HG03097 (cell line): ENCODE data around the gene PORCN.
A peak's percentile ranks its signal among the peaks of the same experiment; 100 is the strongest.
"Not testable (repeated sequence)": the region's sequence is repeated elsewhere in the genome, so short reads cannot be mapped to it uniquely, and the experiment has no call there.

Experiments used
- ATAC-seq: cut with Tn5 transposase; IDR thresholded peaks from one replicate; pipeline ENCODE4 v1.9.1; 2021; ENCODE audit not compliant: unreplicated experiment, low FRiP score

Gene PORCN

GRCh38 chrX:48509245-48509590 lies 426 bp downstream of the PORCN start:
- ATAC-seq = no peak

DNA sequence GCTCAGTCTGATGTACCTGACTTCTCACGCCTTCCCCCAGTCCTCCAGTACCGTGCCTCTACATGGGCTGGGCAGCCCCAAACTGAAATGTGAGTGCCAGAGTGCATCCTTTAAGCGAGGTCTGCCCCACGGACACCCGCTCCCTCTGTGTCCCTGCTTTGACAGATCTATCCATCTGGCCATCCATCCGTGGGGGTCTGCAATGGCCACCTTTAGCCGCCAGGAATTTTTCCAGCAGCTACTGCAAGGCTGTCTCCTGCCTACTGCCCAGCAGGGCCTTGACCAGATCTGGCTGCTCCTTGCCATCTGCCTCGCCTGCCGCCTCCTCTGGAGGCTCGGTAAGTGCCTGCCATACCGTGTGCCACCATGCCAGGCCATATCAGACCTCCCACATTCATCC lies 827 bp downstream of the PORCN start:
- ATAC-seq = no peak

DNA sequence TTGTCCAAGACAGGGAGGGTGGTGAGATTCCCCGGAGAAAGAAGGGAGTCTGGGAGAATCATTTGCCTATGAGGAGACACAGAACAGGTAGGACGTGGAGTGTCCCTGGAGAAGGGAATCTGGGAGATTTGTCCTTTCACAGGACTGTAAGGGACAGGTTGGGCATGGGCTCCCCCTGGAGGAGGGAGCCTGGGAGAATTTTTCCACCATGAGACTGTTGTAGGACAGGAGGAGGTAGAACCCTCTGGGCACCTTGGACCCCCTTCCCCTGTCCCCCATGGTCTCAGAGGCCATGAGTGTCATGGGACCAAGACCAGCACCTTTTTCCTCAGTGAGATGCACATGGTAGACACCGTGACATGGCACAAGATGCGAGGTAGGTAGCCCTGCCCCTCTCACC lies 2.8 kb downstream of the PORCN start:
- no peak for ATAC-seq

GRCh38 chrX:48512371-48512935 lies 3.7 kb downstream of the PORCN start:
- ATAC-seq = no peak

GRCh38 chrX:48513670-48514069 lies 4.9 kb downstream of the PORCN start:
- ATAC-seq = no peak

GRCh38 chrX:48514126-48514806 lies 5.5 kb downstream of the PORCN start:
- ATAC-seq = no peak

DNA sequence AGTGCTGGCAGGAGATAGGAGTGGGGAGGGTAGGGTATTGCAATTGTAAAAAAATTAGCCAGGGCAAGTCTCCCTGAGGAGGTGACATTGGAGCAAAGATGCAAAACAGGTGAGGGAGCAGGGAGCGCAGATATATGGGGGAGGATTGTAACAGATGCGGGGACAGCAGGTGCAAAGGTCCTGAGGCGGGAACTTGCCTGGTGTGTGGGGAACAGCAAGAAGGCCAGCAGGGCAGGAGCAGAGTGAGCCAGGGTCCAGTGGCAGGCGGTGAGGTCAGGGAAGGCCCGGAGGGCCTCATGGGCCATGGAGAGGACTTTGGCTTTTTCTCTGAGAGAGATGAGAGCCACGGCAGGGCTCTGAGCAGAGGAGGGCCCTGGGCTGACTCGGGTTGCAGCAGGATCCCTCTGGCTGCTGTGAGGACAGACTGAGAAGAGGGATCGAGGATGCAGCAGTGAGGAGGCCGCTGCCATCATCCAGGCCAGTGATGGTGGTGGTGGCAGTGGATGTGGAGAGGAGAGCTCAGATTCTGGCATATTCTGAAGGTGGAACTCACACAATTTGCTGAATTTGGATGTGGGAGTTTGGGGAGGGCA lies 6.2 kb downstream of the PORCN start:
- no peak for ATAC-seq

DNA sequence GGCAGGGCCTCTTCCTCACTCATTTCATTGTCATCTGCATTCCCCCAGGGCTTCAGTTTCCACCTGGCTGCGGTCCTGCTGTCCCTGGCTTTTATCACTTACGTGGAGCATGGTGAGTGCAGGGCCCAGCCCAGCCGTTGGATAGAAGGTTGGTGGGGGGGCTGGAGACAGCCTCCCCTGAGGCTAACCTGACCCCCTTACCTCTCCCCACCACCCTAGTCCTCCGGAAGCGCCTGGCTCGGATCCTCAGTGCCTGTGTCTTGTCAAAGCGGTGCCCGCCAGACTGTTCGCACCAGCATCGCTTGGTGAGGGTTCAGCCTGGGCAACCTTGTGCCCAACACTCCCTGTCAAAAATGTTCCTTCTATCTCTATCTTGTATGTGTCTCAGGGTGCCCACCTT lies 7.0 kb downstream of the PORCN start:
- no peak for ATAC-seq

DNA sequence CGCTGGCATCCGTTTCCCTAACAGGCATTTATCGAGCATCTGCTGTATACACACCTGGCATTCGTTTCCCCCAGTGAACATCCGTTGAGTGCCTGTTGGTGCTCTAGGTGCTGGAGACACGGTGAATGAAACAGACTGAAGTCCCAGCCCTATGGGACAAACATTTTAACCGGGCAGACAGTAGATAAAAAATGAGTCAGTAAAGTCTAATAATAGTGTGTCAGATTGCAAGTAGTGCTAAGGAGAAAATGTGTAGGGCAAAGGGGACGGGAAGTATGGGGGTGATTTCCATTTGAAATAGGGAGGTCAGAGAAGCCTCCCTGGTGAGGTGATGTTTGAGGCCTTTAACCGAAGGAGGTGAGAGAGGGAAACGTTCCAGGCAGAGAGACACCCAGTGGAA lies 7.5 kb downstream of the PORCN start:
- ATAC-seq = no peak

DNA sequence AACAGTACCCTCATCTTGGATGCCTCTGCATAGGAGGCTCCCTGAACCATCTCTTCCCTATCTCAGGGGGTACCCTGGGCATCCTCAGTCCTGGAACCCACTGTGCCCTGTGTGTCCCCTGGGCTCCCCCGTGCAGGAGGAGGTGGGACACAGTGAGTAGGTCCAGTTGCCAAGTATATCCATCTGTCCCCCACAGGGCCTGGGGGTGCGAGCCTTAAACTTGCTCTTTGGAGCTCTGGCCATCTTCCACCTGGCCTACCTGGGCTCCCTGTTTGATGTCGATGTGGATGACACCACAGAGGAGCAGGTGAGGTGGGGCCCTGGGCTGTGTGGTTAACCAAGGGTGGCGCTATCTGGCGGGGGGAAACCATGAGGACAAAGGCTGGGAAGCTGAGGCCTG lies 8.2 kb downstream of the PORCN start:
- ATAC-seq = no peak

GRCh38 chrX:48519481-48519880 lies 10.7 kb downstream of the PORCN start:
- ATAC-seq = not testable (repeated sequence)

DNA sequence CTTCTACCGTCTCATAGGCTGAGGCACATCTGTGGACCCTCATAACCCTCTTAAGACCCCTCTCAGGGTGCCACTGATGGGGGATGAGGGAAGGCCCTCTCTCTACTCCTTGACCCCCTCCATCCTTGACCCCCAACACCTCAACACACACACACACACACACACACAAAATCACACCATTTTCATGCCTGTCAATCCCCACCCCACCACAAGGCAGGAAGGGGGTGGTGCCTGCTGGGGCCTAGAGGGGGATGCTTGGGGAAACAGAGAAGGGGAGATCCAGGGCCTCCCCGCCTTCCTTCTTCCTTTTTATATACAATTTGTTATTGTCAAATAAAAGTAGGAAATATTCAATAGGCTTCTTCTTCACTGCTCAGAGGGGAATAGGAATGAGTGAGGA lies 11.7 kb downstream of the PORCN start:
- no peak for ATAC-seq

DNA sequence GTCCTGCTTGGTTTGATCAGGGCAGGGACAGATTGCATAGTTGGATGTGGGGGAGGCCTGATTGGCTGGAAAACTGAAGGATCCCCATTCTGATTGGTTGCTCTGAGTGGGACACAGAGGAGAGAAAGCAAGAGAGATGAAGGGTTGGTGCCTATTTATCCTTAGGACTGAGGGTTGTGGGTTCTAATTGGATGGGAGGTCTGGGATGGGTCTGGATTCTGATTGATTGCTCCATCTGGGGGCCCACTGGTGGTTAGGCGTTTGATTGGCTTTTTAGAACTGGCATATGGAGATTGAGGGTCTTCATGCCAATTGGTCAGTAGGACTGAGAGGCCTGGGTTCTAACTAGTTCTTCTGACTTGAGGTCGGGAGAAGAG lies 12.2 kb downstream of the PORCN start:
- ATAC-seq = no peak

DNA sequence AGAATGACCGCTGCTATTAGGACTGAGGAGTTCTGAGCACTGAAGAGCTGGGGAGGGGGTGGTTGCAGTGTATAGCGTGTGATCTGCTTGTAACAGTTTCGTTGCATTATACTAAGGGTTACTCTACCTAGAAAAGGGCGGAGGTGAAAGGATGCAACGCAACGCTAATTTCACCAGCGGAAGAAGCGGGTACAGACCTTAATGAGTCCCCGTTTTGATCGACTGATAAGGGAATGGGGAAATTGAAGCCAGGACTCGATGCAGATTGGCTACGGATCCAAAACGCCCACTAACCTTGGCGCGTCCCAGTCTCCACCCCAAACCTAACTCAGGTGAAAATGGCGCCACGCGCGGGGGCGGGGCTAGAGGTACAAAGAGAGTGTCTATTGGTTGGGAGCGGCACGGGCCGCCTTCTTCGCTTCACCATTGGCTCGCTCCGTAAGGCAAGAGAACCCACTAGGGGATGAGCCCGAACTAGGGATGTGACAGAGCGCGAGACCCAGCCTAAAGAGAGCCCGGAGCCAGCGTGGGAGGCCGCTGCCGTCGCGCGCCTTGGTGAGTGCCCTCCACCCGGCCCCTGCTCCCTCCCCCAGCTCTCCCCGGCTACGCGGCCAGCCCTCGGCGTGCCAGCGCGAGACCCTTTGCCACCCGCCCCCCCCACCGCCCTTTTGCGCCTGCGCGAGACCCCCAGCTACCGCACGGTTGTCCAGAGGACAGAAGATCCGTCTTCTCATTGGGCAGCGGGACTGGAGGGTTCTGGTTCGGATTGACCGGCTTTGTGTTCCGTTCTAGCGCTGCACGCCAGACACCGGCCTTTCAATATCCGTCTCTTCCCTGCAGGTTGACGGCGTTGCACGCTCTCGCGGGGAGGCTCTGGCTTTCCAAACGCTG lies 12.8 kb downstream of the PORCN start, which contains the start of gene EBP:
TSS of gene EBP (plus strand) at position 456 of the 891 bp plus-strand sequence. CDS start 1,964 bp downstream, outside the sequence.
- ATAC-seq = peak; percentile 95

GRCh38 chrX:48522291-48522690 lies 13.5 kb downstream of the PORCN start:
- no peak for ATAC-seq

- ATAC-seq = no peak
Measured at GRCh38 chrX:48523682-48524081, 14.9 kb downstream of the PORCN start.

DNA sequence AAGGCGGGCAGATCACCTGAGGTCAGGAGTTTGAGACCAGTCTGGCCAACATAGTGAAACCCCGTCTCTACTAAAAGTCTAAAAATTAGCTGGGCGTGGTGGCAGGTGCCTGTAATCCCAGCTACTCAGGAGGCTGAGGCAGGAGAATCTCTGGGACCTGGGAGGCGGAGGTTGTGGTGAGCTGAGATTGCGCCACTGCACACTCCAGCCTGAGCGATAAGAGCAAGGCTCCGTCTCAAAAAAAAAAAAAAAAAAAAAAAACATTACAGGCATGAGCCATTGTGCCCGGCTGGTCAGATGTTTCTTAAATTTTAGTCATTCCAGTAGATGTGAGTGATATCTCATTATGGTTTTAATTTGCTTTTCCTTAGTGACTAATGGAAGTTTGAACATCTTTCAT lies 17.1 kb downstream of the PORCN start:
- ATAC-seq = not testable (repeated sequence)

DNA sequence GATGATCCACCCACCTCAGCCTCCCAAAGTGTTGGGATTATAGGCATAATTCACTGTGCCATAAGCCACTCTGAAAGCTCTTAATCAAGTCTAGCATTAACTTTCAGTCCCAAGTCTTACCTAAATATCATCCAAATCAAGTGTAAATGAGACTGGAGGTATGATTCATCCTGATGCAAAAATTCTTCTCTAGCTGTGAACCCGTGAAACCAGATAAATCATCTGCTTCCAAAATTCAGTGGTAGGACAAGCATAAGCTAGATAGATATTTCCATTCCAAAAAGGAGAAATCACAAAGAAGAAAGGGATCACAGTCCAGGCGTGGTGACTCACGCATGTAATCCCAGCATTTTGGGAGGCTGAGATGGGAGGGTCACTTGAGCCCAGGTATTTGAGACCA lies 21.9 kb downstream of the PORCN start:
- ATAC-seq = no peak

DNA sequence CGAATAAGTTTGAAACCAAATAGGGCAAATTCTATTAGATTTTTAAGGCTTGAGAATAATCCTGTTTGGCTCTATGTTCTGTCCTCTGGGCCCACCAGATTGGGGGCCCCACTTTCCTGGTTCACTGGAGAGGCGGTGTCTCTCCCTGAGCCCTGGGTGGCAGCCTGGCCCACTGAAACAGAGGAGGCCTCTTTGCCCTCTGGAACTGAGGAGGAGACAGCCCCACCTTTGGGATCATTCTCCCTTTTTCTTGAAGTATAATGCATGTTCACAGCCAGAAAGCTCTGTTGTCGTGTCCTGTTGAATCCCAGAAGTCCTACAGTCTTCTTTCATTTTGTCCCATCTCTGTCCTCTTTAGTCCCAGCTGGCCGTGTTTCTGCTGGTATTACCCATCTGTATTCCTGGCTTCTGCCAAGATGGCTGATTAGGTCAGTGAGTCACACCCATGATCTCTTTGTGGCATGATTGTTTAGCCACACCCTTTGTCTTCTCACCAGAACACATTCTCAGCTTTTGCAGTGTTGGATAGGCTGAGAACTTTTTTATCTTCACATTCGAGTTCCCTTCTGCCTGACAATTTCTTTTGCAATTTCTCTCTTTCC lies 22.7 kb downstream of the PORCN start:
- no peak for ATAC-seq

DNA sequence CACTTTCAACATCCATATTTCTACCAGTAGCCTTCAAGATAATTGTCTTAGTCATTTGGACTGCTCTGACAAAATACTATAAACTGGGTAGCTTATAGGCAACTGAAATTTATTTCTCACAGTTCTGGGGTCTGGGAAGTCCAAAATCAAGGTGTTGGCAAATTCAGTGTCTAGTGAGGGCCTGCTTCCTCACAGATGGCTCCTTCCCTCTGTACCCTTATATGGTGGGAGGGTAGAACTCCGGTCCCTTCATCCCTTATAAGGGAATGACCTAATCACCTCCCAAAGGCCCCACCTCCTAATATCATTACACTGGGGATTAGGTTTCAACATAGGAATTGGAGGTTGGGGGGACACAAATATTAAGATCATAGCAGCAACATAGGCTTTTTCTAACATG lies 23.4 kb downstream of the PORCN start:
- no peak for ATAC-seq

- ATAC-seq = no peak
Measured at GRCh38 chrX:48533165-48533564, 24.4 kb downstream of the PORCN start.
